NB4 (cell line): ENCODE results near the gene GYPC.
"Not testable (repeated sequence)": the region's sequence is repeated elsewhere in the genome, so short reads cannot be mapped to it uniquely, and the experiment has no call there.

ENCODE experiments used
- DNase-seq: peaks from one replicate; pipeline ENCODE4 v3.0.0; 2010; ENCODE audit warnings: low read depth
- H3K4me3 ChIP-seq: one replicate; pipeline ENCODE4 v1.5.1; 2011; ENCODE audit warnings: mild to moderate bottlenecking, low read depth, low read length, moderate library complexity
- MYC ChIP-seq: IDR thresholded peaks from 2 replicates; pipeline ENCODE4 v1.6.1; 2011; ENCODE audit warnings: low read depth, low read length
- POLR2A ChIP-seq: IDR thresholded peaks from 2 replicates; pipeline ENCODE4 v1.6.1; 2011; ENCODE audit warnings: mild to moderate bottlenecking; ENCODE audit not compliant: insufficient read length; ENCODE audit errors: extremely low read depth
- TF ChIP-seq, protein P1 (sequence below): IDR thresholded peaks from one replicate; pipeline ENCODE4 v1.5.1; 2012; ENCODE audit warnings: low read depth, low read length
- TF ChIP-seq, protein P2 (sequence below): IDR thresholded peaks from 2 replicates; pipeline ENCODE4 v1.6.1; 2011; ENCODE audit warnings: low read depth, low read length

Gene GYPC

GRCh38 chr2:126627643-126628042 lies 28.3 kb upstream of the GYPC start:
- DNase-seq, result no peak
- TF ChIP-seq, protein P1, sequence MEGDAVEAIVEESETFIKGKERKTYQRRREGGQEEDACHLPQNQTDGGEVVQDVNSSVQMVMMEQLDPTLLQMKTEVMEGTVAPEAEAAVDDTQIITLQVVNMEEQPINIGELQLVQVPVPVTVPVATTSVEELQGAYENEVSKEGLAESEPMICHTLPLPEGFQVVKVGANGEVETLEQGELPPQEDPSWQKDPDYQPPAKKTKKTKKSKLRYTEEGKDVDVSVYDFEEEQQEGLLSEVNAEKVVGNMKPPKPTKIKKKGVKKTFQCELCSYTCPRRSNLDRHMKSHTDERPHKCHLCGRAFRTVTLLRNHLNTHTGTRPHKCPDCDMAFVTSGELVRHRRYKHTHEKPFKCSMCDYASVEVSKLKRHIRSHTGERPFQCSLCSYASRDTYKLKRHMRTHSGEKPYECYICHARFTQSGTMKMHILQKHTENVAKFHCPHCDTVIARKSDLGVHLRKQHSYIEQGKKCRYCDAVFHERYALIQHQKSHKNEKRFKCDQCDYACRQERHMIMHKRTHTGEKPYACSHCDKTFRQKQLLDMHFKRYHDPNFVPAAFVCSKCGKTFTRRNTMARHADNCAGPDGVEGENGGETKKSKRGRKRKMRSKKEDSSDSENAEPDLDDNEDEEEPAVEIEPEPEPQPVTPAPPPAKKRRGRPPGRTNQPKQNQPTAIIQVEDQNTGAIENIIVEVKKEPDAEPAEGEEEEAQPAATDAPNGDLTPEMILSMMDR, result no peak
- TF ChIP-seq MYC, result no peak
- TF ChIP-seq, protein P2, sequence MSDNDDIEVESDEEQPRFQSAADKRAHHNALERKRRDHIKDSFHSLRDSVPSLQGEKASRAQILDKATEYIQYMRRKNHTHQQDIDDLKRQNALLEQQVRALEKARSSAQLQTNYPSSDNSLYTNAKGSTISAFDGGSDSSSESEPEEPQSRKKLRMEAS, result no peak
- TF ChIP-seq POLR2A, result no peak
- no peak overlapping the region for H3K4me3 ChIP-seq

- peak; percentile 21 for DNase-seq
- TF ChIP-seq, protein P1, result peak; percentile 47
- no peak for TF ChIP-seq MYC
- H3K4me3 ChIP-seq, result no peak overlapping the region
Measured at GRCh38 chr2:126634273-126634861, 21.6 kb upstream of the GYPC start.

DNA sequence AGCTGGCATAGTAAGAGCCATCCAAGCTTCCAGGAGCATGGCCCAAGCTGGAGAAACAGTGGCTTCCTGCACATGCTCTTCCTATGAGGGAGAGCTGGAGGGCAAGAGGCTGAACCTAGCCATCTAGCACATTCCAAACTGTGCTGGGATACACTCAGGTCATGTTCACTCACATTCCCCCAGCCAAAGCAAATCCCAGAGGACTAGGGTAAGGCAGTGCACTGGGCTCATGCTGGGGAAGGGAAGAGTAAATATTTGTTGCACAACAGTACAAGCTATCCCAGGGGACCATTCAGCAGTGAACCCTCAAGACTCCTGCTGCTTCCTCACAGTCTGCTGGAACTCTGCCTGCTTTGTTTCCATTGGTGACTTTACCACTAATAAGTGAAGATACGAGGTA lies 20.7 kb upstream of the GYPC start:
- H3K4me3 ChIP-seq, result no peak overlapping the region
- TF ChIP-seq, protein P2, result no peak
- DNase-seq, result peak; percentile 81

DNA sequence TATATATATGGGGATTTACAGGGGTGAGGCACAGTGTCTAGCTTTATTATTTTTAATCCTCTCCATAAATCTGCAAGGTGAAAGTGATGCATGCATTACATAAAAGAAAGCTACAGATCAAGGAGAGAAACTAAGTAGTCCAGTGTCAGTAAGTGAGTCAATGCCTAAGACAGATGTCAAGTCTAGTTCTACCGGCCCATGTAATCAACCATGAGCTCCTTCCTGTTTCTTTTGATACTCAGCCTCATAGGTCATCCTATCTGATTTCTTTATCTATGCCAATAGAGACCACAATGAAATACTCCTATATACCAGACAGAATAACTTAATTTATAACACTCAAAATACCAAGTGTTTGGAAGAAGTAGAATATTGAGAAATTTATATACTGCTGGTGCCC lies 20.2 kb upstream of the GYPC start:
- H3K4me3 ChIP-seq, result no peak overlapping the region
- peak; percentile 31 for DNase-seq
- no peak for TF ChIP-seq POLR2A

DNA sequence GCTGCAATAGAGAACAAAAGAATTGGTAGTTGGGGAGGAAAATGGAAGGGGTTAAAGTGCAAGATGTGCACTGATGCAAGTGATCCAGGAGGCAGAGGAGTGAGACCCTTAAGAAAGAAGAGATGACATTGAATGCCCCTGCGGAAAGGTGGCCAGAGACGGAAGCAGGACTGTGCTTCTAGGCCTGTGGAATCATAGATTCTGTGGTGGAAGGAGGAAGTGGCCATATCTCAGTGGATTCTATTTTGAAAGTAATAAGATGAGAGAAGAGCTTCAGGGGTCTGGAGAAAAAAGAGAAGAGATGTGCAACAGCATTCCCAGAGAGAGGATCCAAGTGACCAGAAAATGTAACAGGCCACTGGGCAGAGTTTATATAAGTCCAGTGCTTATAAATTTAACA lies 18.6 kb upstream of the GYPC start:
- H3K4me3 ChIP-seq, result no peak overlapping the region
- TF ChIP-seq, protein P1, result no peak
- TF ChIP-seq POLR2A (no peak), MYC (no peak)
- TF ChIP-seq, protein P2, result no peak
- DNase-seq, result peak; percentile 28

DNA sequence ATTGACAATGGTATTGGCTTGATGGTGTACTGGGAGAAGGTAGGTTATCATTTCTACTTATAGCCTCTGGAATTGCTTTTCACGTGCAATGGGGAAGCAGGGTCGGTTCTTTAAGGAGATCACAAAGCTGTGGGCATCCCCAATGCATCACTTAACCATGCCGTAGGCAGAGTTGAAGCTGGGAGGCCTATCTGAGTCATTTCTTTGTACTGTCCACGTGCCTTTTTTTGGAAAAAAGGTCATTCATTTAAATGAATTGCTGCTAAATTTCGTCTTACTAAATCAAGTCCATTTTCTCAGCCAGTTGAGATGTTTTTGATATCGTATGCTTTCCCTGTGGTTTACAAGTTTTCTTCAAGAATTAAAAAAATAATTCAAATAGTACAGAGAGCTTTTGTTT lies 17.2 kb upstream of the GYPC start:
- no peak overlapping the region for H3K4me3 ChIP-seq
- no peak for DNase-seq
- TF ChIP-seq, protein P1, result no peak
- TF ChIP-seq POLR2A (no peak), MYC (no peak)
- TF ChIP-seq, protein P2, result no peak

DNA sequence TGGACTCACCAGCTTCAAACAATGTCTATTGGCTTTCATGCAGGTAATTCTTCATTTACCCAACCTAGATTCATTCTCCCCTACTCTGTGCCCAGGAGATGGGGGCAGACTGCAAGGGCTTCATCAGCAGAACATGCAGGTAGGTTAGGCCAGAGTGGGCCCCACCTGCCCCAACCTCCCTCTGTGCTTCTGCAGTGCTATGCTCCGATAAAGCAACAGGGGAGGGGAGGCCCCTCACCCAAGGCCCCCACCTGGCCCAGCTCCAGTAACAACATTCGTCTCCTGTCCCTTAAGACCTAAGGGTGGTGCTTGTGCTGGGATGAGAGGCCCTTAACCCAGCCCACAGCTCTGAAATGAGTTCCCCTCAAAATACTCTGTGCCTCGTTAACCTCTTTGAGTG lies 16.7 kb upstream of the GYPC start:
- no peak for DNase-seq
- TF ChIP-seq, protein P2, result no peak
- TF ChIP-seq POLR2A (no peak), MYC (no peak)
- TF ChIP-seq, protein P1, result no peak
- H3K4me3 ChIP-seq, result no peak overlapping the region

DNA sequence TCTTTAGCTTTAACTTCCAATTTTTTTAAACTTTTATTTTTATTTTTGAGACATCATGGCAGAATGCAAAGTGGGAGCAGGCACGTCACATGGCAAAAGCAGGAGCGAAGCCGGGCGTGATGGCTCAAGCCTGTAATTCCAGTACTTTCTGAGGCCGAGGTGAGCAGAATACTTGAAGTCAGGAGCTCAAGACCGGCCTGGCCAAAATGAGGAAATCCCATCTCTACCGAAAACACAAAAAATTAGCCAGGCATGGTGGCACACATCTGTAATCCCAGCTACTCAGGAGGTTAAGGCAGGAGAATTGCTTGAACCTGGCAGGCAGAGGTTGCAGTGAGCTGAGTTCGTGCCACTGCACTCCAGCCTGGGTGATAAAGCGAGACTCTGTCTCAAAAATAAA lies 14.7 kb upstream of the GYPC start:
- DNase-seq, H3K4me3 ChIP-seq: not testable (repeated sequence)
